IPS-20b (cell line): ENCODE data around the gene LRRTM2.

Experiments
- H3K27ac ChIP-seq: one replicate; pipeline ENCODE4 v1.5.1; 2013; ENCODE audit warnings: low read length
- H3K27me3 ChIP-seq: 2 replicates; pipeline ENCODE4 v1.6.1; 2013; ENCODE audit warnings: mild to moderate bottlenecking, low read length, inconsistent platforms; ENCODE audit not compliant: insufficient read depth
- H3K36me3 ChIP-seq: 2 replicates; pipeline ENCODE4 v1.6.1; 2013; ENCODE audit warnings: low read depth, mild to moderate bottlenecking, inconsistent platforms, low read length, moderate library complexity; ENCODE audit not compliant: insufficient read depth
- H3K4me1 ChIP-seq: 2 replicates; pipeline ENCODE4 v1.6.1; 2013; ENCODE audit warnings: mild to moderate bottlenecking, control low read depth, inconsistent platforms, low read length, moderate library complexity; ENCODE audit not compliant: insufficient read depth
- H3K4me3 ChIP-seq: 2 replicates; pipeline ENCODE4 v1.5.1; 2013; ENCODE audit warnings: mild to moderate bottlenecking, low read length, inconsistent platforms
- H3K9ac ChIP-seq: 2 replicates; pipeline ENCODE4 v1.6.1; 2013; ENCODE audit warnings: low read depth, mild to moderate bottlenecking, inconsistent platforms, low read length, moderate library complexity
- H3K9me3 ChIP-seq: 2 replicates; pipeline ENCODE4 v1.6.1; 2013; ENCODE audit warnings: mild to moderate bottlenecking, low read depth, low read length, inconsistent platforms; ENCODE audit not compliant: insufficient read depth

LRRTM2 gene

DNA sequence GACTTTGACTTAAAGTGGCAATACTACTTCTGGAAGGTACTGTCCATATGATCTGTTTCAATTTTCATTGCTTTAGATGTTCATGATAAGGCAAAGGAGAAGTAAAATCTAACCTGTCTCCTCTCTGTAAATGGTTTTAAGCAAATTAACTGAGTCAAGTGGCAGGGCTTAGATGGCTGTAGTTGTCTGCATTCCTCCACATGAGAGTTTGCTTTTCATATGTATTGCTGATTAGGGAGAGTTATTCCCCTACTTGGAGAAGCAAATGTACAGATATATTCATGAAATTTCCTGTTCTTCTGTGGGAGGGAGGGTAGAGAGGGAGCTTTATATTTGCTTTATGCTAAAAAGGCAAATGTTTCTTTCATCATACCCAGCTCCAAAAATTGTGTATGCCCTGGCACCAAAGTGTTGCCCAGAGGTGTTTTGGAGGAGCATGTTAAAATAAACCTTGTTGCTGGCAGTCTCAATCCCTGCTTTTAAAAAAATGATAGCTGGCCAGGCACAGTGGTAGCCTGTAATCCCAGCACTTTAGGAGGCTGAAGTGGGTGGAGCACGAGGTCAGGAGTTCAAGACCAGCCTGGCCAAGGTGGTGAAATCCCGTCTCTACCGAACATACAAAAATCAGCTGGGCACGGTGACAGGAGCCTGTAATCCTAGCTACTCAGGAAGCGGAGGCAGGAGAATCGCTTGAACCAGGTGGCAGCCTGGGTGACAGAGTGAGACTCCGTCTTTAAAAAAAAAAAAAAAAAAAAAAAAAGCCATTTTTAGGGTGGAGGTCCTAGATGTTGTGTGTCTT, 3.5 kb upstream of the LRRTM2 start:
- Histone ChIP-seq H3K27me3 (no peaks in the 10 kb centered on the region), H3K4me3 (no peak overlapping the region), H3K27ac (no peak overlapping the region), H3K9ac (no peak overlapping the region), H3K36me3 (no peaks in the 10 kb centered on the region), H3K9me3 (no peaks in the 10 kb centered on the region), H3K4me1 (peaks cover 39% of the 10 kb centered on the region)

DNA sequence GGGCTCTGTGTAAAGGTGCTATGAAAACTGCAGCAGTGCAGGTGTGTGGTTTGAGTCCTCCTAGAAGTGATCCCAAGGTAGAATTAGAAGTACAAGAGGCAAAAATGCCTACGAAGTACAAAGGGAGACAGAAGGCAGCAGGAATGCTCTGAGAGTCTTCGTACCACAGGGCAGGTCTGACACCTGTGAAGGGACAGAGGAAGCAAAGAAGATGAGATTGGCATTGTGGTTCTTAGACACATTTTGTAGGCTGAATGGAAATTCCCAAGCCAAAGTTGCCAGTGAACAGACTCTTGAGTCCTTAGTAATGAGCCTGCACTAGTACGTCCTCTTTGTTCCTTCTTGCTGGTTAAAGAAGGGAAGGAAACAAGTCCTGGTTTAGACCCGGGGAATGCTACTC, 1.7 kb upstream of the LRRTM2 start:
- H3K4me3 ChIP-seq: no peak overlapping the region
- peaks cover 38% of the 10 kb centered on the region for H3K4me1 ChIP-seq
- no peak overlapping the region for H3K27ac ChIP-seq
- no peaks in the 10 kb centered on the region for H3K36me3 ChIP-seq
- no peaks in the 10 kb centered on the region for H3K9me3 ChIP-seq
- H3K9ac ChIP-seq: no peak overlapping the region
- H3K27me3 ChIP-seq: no peaks in the 10 kb centered on the region

DNA sequence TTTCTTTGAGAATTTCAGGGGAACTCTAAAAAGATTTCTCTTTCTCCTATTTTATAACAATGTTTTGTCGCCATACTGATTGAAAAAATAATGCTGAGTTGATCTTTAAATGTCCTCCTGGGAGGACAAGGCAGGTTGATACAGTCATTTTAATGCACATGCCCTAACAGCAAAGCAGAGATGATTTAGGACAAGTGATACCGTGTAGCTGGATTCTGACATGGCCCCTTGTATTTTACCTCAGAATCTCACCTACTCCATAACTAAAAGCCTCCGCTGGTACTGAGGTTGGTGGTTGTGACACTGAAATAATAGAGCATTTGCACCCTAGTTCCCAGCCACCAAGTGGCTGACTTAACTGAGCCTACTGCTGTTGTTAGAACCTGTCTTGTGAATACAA, 811 bp upstream of the LRRTM2 start:
- no peak overlapping the region for H3K4me3 ChIP-seq
- no peak overlapping the region for H3K27ac ChIP-seq
- no peaks in the 10 kb centered on the region for H3K36me3 ChIP-seq
- H3K9ac ChIP-seq: no peak overlapping the region
- no peaks in the 10 kb centered on the region for H3K27me3 ChIP-seq
- peaks cover 43% of the 10 kb centered on the region for H3K4me1 ChIP-seq
- H3K9me3 ChIP-seq: no peaks in the 10 kb centered on the region

DNA sequence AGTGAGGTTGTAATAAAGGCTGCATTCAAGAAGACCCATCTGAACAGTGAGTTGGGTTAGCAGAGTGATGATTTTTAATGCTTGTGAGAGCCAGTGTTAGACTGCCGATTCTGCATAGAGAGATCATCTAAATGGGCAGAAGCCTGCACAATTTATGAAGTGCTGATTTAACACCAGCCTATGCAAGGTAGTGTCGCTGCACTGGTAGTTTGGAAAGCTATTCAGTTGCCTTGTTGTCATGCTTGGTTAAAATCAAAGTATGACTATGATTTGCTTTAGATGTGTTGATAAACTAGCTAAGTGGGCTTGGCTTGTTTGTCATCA, 379 bp upstream of the LRRTM2 start:
- H3K9ac ChIP-seq: peak overlapping the region; percentile 5; the same call in 1 of the 2 replicates
- 0 out of 2 replicates have a peak overlapping the region, but pooled peaks have one; percentile 0 for H3K4me3 ChIP-seq
- H3K36me3 ChIP-seq: no peaks in the 10 kb centered on the region
- peaks cover 46% of the 10 kb centered on the region for H3K4me1 ChIP-seq
- peak overlapping the region; percentile 20 for H3K27ac ChIP-seq
- no peaks in the 10 kb centered on the region for H3K27me3 ChIP-seq
- no peaks in the 10 kb centered on the region for H3K9me3 ChIP-seq

DNA sequence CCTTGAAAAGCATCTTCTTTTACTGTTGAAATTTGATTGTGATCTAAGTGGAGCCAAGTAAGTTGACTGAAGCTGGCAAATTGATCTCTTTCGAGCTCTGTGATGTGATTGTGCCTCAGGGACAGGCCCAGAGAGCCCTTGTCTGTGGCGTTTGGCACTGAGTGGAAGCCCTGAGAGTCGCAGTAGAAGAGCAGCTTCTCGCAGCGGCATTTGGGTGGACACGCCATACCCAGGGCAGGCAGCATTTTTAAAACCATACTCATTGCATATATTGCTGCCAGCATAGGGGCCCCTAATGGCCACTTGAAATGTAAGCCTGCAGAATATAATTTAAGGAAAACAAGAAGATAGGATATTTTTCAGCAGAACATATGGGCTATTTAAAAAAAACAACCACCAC, 894 bp downstream of the LRRTM2 start:
- no peaks in the 10 kb centered on the region for H3K9me3 ChIP-seq
- H3K27ac ChIP-seq: no peak overlapping the region
- H3K27me3 ChIP-seq: no peaks in the 10 kb centered on the region
- no peak overlapping the region for H3K4me3 ChIP-seq
- H3K4me1 ChIP-seq: peaks cover 54% of the 10 kb centered on the region
- H3K9ac ChIP-seq: no peak overlapping the region; the same call in 1 of the 2 replicates
- no peaks in the 10 kb centered on the region for H3K36me3 ChIP-seq

DNA sequence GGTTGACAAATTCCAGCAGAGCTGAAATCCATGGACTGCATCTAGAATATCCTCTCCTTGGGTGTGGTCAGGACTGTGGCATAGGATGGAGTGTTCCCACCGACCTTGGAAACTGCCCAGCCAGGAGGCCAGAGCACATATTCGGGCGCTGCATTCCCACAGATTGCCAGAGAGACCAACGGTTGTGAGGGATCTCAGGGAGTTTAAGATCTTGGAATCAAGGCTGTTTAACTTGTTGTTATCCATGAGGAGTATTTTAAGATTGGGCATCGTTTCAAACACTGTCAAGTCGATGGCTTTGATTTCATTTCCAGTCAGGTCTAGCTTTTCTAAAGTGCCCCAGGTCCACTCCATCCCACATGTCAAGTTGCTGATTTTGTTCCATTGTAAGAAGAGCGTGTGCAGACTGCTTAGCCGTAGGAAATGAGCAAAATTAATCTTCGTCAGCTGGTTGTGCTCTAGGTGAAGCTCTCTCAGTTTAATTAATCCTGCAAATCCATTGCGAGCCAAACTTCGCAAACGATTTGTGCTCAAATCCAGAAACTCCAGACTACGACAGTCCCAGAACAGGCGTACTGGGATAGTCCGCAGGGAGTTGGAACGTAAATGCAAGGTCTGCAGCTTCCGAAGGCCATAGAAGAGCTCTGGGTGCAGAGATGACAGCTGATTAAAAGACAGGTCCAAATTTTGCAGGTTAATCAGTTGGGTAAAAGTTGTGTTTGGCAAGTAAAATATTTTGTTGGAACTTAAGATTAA, 1.5 kb downstream of the LRRTM2 start:
- H3K27me3 ChIP-seq: no peaks in the 10 kb centered on the region
- no peak overlapping the region for H3K9ac ChIP-seq
- H3K36me3 ChIP-seq: no peaks in the 10 kb centered on the region
- no peaks in the 10 kb centered on the region for H3K9me3 ChIP-seq
- no peak overlapping the region for H3K4me3 ChIP-seq
- no peak overlapping the region for H3K27ac ChIP-seq
- H3K4me1 ChIP-seq: peaks cover 54% of the 10 kb centered on the region

DNA sequence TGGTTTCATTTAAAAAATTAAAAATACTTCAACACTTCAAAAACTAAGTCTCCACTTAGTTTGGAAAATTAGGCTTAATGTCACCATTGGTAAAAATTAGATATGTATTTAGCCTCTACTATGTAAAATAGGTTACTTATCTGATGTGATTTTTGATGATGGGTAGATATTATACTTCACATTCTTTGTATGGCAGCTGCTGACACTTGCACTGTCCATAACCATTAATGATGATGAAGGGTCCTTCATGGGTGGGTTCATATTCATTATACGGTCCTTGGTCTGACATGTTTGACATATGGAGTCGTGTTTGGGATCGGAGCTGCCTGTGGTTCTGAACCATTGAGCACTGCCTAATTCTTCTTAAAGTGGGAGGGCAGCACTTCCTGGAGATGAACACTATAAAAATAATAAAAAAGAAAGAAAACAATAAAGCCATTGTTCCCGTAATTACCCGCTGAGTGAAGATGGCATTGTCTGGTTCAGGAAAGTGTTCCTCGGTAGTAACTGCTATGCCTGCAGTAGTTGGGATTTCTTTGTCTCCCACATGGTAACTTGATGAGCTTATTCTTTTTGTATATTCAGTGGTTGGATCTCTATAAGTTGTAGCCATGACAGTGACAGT, 2.2 kb downstream of the LRRTM2 start:
- Histone ChIP-seq H3K36me3 (no peaks in the 10 kb centered on the region), H3K27ac (no peak overlapping the region), H3K9ac (no peak overlapping the region), H3K4me3 (no peak overlapping the region), H3K9me3 (no peaks in the 10 kb centered on the region), H3K27me3 (no peaks in the 10 kb centered on the region), H3K4me1 (peaks cover 47% of the 10 kb centered on the region)

DNA sequence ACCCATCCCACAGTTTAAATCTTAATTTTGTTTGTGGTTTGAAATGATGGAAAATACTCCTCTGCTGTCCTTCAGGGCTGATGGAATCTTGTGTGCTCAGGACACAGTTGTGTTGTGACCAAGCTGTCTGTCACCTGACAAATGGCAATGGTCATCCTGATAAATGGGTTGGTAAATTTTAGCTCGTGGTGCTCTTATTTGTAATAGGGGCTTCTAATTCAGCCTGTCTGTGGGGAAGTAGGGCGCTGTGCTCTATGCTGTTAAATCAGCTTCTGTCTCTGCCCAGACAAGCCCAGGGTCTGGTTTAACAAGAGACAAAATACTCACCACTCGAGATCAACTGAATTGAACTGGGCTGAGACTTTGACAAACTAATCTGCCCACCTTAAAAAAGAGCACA, 4.5 kb downstream of the LRRTM2 start:
- peak overlapping the region; percentile 65 for H3K27ac ChIP-seq
- H3K4me1 ChIP-seq: peaks cover 50% of the 10 kb centered on the region
- peak overlapping the region; percentile 40; the same call in 1 of the 2 replicates for H3K9ac ChIP-seq
- no peak overlapping the region for H3K4me3 ChIP-seq
- no peaks in the 10 kb centered on the region for H3K9me3 ChIP-seq
- no peaks in the 10 kb centered on the region for H3K27me3 ChIP-seq
- no peaks in the 10 kb centered on the region for H3K36me3 ChIP-seq

DNA sequence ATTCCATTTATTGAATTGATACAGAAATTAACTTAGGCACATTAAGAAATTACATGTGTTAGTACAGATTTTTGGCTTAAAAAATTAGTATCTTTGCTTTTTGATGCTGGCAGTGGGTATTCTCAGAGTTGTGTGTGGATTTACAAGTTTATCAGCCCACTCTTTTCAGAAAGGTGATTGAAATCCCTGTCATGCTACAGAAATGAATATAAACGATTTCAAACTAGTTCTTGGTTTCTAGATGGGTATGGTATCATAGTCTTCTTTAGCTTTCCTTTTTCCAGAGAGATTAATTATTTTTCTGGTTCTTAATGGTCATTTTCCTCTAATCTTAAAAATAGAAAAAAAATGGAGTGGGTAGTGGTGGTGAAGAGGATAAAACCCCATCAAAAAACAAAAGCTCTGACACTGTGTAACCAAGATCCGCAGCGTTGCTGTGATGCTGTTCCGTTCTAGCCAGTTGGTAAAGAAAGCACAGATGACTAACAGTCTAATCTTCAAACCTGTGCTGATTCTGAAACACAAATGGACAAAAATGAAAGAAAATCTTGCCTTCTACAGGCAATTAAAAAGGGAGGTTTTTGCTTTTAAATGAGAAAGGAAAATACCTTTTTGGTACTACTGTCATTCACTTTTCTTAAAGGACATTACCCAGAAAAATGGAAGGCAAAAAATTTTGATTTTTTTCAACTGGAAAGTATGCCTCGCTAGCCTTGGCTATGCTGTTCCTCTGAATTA, 5.2 kb downstream of the LRRTM2 start:
- H3K27ac ChIP-seq: peak overlapping the region; percentile 33
- H3K9me3 ChIP-seq: no peaks in the 10 kb centered on the region
- peaks cover 44% of the 10 kb centered on the region for H3K4me1 ChIP-seq

DNA sequence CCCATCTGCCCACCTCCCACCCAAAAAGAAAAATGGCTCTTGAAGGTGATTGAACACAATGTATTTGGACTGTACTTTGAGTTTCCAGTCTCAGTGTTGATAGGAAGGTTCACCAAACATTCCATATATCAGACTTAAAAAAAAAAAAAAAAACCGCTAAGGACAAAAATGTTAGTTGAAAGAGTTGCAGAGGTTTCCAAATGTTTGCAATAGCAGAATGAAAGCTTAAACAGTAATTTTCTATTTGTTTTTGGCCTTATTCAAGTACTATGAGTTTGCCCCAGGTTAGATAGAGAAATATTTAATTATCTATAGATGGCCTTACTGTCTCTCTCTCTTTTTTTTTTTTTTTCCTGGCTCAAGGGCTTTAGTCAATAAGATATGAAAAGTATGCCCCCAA, 6.1 kb downstream of the LRRTM2 start:
- peaks cover 41% of the 10 kb centered on the region for H3K4me1 ChIP-seq

More for the DNA sequence above, 5.2 kb downstream of the LRRTM2 start:
- Histone ChIP-seq H3K9ac (peak overlapping the region; percentile 40; the same call in 1 of the 2 replicates), H3K27me3 (no peaks in the 10 kb centered on the region), H3K4me3 (no peak overlapping the region), H3K36me3 (no peaks in the 10 kb centered on the region)

DNA sequence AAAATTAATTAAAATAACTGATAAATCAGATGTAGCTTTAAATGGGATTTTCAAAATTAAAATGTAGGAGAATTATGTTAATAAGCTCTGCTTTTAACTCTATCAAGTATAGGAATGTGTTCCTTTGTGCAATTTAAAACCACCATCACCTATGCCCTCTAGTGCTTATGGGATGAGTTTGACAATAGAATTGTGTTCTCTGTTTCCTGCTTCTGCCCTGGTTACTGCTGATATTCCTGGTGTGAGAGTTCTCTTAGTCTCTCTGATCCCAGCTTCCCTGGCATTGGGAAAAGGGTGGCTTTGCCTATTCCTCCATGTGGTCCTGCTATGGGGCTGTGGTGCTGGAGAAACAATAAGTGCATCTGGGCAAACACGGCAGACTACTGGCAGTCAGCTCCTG, 8.1 kb downstream of the LRRTM2 start:
- Histone ChIP-seq H3K9me3 (peaks cover 6% of the 10 kb centered on the region), H3K9ac (no peak overlapping the region), H3K27me3 (no peaks in the 10 kb centered on the region), H3K4me3 (no peak overlapping the region), H3K4me1 (peaks cover 30% of the 10 kb centered on the region), H3K27ac (no peak overlapping the region), H3K36me3 (peaks cover 10% of the 10 kb centered on the region)

More for the DNA sequence above, 6.1 kb downstream of the LRRTM2 start:
- Histone ChIP-seq H3K36me3 (no peaks in the 10 kb centered on the region), H3K27ac (no peak overlapping the region), H3K9ac (no peak overlapping the region), H3K4me3 (no peak overlapping the region), H3K27me3 (no peaks in the 10 kb centered on the region), H3K9me3 (no peaks in the 10 kb centered on the region)
